ENCODE measurements around the gene TNRC6B.

Gene TNRC6B

GRCh38 chr22:40176921-40177737, 596 bp upstream of the TNRC6B start (continued):
- TF ChIP-seq ZNF513 (tag by site-specific recombination; IDR thresholded peaks at IDR 0.05) (no peak), ZNF777 (tag by site-specific recombination; IDR thresholded peaks at IDR 0.05; ENCODE audit: borderline replicate concordance) (no peak), RBAK (tag by site-specific recombination; IDR thresholded peaks at IDR 0.05) (no peak), ZNF639 (tag by site-specific recombination; IDR thresholded peaks at IDR 0.05) (0 out of 2 replicates have a peak, but pooled peaks have one; percentile 60), PRDM1 (tag by site-specific recombination; IDR thresholded peaks at IDR 0.05) (no peak; the same call in none of the 2 replicates), ZBTB21 (tag by site-specific recombination; IDR thresholded peaks at IDR 0.05) (no peak), ZNF366 (tag by site-specific recombination; conservative IDR thresholded peaks at IDR 0.05) (0 out of 2 replicates have a peak, but pooled peaks have one; percentile 29), ZNF530 (tag by site-specific recombination; IDR thresholded peaks at IDR 0.05; ENCODE audit: low read depth) (no peak), ZNF10 (tag by site-specific recombination; IDR thresholded peaks at IDR 0.05) (no peak), ZNF302 (tag by site-specific recombination; IDR thresholded peaks at IDR 0.05; ENCODE audit: low read depth) (no peak), ZNF423 (tag by site-specific recombination; IDR thresholded peaks at IDR 0.05) (no peak), ZBTB26 (tag by site-specific recombination; optimal IDR thresholded peaks at IDR 0.05) (no peak), MEIS1 (CRISPR knock-in tag; IDR thresholded peaks at IDR 0.05; ENCODE audit: borderline replicate concordance) (no peak), ATF2 (tag by site-specific recombination; IDR thresholded peaks at IDR 0.05; ENCODE audit: low read depth) (no peak), WT1 (tag by site-specific recombination; IDR thresholded peaks at IDR 0.05) (peak; percentile 67), ZNF391 (tag by site-specific recombination; IDR thresholded peaks at IDR 0.05; ENCODE audit: borderline replicate concordance, low read depth) (no peak), ZNF394 (tag by site-specific recombination; IDR thresholded peaks at IDR 0.05; ENCODE audit: borderline replicate concordance) (peak; percentile 33; the same call in 1 of the 2 replicates), ZNF37A (tag by site-specific recombination; IDR thresholded peaks at IDR 0.05) (no peak), ZNF792 (tag by site-specific recombination; IDR thresholded peaks at IDR 0.05) (no peak), EGR2 (tag by site-specific recombination; IDR thresholded peaks at IDR 0.05; ENCODE audit: low read depth) (peak; percentile 95), OSR2 (tag by site-specific recombination; IDR thresholded peaks at IDR 0.05) (peak; percentile 91), GFI1B (tag by site-specific recombination; IDR thresholded peaks at IDR 0.05) (no peak), ZFP3 (tag by site-specific recombination; IDR thresholded peaks at IDR 0.05; ENCODE audit: low read depth) (no peak), SP7 (tag by site-specific recombination; IDR thresholded peaks at IDR 0.05) (peak; percentile 90), REPIN1 (tag by site-specific recombination; IDR thresholded peaks at IDR 0.05; ENCODE audit: low read depth) (no peak), ZNF747 (tag by site-specific recombination; IDR thresholded peaks at IDR 0.05) (no peak), ZNF174 (tag by site-specific recombination; IDR thresholded peaks at IDR 0.05) (no peak), ZNF488 (tag by site-specific recombination; IDR thresholded peaks at IDR 0.05) (no peak), ZNF600 (tag by site-specific recombination; IDR thresholded peaks at IDR 0.05) (peak; percentile 51; the same call in 1 of the 2 replicates), PBX3 (CRISPR knock-in tag; IDR thresholded peaks at IDR 0.05) (no peak)
